Pancreas (tissue), 10 donors: ENCODE results near the gene SFN. TPM values are rescaled to one million over a fixed set of nuclear protein-coding genes. Genes with fewer than 3 reads are reported as not detected.
A peak's percentile ranks its signal among the peaks of the same experiment; 100 is the strongest.
"Not testable (repeated sequence)": the region's sequence is repeated elsewhere in the genome, so short reads cannot be mapped to it uniquely, and the experiment has no call there.

Experiments
- ATAC-seq, 4 donors: fragments of 200-7000 bp; cut with Tn5 transposase; one replicate each; pipeline versions ENCODE4 v1.8.0 to v1.9.1; 2020; ENCODE audit warnings: mild to moderate bottlenecking in 4 of 4, moderate library complexity in 4 of 4
- DNase-seq, 6 donors: peaks; one replicate each; pipeline ENCODE4 v3.0.0-alpha.2; 2020
- FAIRE-seq: peaks from 2 replicates; lab custom pipeline; 2012; peaks lifted over from hg19 to GRCh38; lab: Jason Lieb, UNC
- H3K27ac ChIP-seq, 4 donors: fragments of 200-600 bp; sonication (generic); 1 replicate in 3 of 4; 2 replicates in 1 of 4; pipeline versions ENCODE4 v1.5.0 to v1.8.0; 2020
- H3K27me3 ChIP-seq, 4 donors: fragments of 200-600 bp; one replicate each; pipeline ENCODE4 v1.8.0; 2021
- H3K36me3 ChIP-seq, 3 donors: fragments of 200-600 bp; sonication (generic) in 1 of 3; one replicate each; pipeline versions ENCODE4 v1.5.0 to v1.8.0; 2020 to 2021
- H3K4me1 ChIP-seq, 3 donors: fragments of 200-600 bp; one replicate each; pipeline ENCODE4 v1.8.0; 2021
- H3K4me3 ChIP-seq, 4 donors: fragments of 200-600 bp; sonication (generic) in 2 of 4; one replicate each; pipeline versions ENCODE4 v1.5.0 to v1.8.0; 2020 to 2021
- H3K9me3 ChIP-seq, 4 donors: fragments of 200-600 bp; one replicate each; pipeline ENCODE4 v1.8.0; 2021
- WGBS, 2 donors: extraction: QIAGEN DNeasy Blood & Tissue Kit; methylation state at CpG; one replicate each; pipeline ENCODE4 v1.1.7; 2013; 5-methylcytosine and 5-hydroxymethylcytosine counted together
- intact Hi-C, 3 donors: fragments of 100-400 bp; cut with DNase I; formaldehyde crosslinking; loops; one replicate each; pipeline versions ENCODE4 v1.11.1 to v1.14.2; 2022
- polyA plus RNA-seq, 2 donors: library from polyadenylated mRNA; stranded (reverse); fragments of 200-250 nt; gene quantifications; one replicate each; pipeline ENCODE4 v1.2.3, GENCODE V29; 2013
- total RNA-seq, 6 donors: library from RNA; stranded (reverse); fragmentation: NEBNext Ultra II Directional in 4 of 6; extraction: Animal tissue kit (Norgen Biotek cat#: 25700) in 4 of 6; gene quantifications; one replicate each; pipeline versions ENCODE4 v1.2.1 to v1.2.4, GENCODE V29; 2021 to 2023
- TF ChIP-seq, protein P1 (sequence below), 4 donors: fragments of 200-600 bp; sonication (generic) in 3 of 4; IDR thresholded peaks; one replicate each; pipeline versions ENCODE4 v1.5.0 to v1.8.0; 2021; ENCODE audit warnings: antibody characterized with exemption in 4 of 4
- donor health status: healthy with polysubstance abuse.
- donor health status: DM: no; HTN: no; CAD: no; lungs with moderate emphysema.
- donor health status: DM: no; HTN: no; CAD: no.
- donor health status: control.
- donor health status: control.
- donor health status: Bipolar disorder and iron deficiency.
- donor health status: DM: yes; HTN: yes; CAD: no.
- donor health status: DM: no; HTN: no; CAD: no.
- donor health status: DM: no; HTN: no; CAD: no.
- donor health status: DM: yes; HTN: yes; CAD: no.

The SFN gene
- total and polyA plus RNA-seq, 8 donors = 0.28 to 1.8 (median 0.77) TPM; not detected in 1

DNA sequence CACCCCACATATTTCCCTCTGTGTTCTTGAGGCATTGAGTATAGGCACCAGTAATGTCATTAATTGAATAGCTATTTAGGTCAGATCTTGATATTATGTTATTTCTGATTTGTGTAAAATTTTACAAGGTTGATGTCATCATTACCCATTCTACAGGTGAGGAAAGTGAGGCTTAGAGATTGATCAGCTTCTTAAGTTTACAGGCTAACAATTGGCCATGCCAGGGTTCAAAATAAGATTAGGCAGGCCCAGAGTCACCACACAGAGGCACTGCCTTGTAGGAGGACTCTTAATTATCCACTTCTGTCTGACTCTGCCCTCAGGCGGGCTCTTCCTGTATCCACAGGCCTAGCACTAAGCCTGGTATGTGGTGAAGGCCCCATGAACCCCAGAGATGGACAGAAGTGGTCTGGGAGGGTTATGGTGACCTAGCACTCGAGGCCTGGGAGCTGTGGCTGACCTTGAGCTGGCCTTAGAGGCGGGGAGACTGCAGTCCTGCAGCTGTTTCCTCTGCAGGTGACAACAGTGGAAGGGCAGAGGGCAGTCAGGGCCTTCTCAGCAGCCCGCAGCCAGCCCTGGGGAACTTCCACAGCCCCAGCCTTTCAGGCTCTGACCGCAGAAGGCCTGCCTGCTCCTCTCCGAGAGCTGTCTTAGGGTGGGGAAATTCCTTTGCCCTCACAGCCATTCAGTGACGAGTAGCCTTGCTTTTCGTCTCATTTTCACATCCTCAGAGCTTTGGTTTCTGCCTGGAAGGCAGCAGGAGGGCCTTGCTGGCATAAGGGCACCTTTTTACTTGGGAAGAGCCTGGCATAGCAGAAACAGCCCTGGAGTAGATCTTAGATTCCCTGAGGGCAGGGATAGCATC lies 24.2 kb upstream of the SFN start:
- Histone ChIP-seq H3K4me3 (no peak overlapping the region), H3K27me3 (no peaks in the 10 kb centered on the region), H3K27ac (no peak overlapping the region), H3K9me3 (no peaks in the 10 kb centered on the region), H3K36me3 (peaks cover 0 to 9% (median 0%) of the 10 kb centered on the region in 3 donors), H3K4me1 (no peaks in the 10 kb centered on the region)
- peak in 1 of 4 donors; percentile 41 for ATAC-seq
- 73 to 84% methylated on average over 8 of the region's 8 CpGs for WGBS, 2 donors
- DNase-seq = no peak
- intact Hi-C loops = no loop called here
- TF ChIP-seq, protein P1, sequence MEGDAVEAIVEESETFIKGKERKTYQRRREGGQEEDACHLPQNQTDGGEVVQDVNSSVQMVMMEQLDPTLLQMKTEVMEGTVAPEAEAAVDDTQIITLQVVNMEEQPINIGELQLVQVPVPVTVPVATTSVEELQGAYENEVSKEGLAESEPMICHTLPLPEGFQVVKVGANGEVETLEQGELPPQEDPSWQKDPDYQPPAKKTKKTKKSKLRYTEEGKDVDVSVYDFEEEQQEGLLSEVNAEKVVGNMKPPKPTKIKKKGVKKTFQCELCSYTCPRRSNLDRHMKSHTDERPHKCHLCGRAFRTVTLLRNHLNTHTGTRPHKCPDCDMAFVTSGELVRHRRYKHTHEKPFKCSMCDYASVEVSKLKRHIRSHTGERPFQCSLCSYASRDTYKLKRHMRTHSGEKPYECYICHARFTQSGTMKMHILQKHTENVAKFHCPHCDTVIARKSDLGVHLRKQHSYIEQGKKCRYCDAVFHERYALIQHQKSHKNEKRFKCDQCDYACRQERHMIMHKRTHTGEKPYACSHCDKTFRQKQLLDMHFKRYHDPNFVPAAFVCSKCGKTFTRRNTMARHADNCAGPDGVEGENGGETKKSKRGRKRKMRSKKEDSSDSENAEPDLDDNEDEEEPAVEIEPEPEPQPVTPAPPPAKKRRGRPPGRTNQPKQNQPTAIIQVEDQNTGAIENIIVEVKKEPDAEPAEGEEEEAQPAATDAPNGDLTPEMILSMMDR (IDR thresholded peaks at IDR 0.05) = no peak
- no peak for FAIRE-seq

DNA sequence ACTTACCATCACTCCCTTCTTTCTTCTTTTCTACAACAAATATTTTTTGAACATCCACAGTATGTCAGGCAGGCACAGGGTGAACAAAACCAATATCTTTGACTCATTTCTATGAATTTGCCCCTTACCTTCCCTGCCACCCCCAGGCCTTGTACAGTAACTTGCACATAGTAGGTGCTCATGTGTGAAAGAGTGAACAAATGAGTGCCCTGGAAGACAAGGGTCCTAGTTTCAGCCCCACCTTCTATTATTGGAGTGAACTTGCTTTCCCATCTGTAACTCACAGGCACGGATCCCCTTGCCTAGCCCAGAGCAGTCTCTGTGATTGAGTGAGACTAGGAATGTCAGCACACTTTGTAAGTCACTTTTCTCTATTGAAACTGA lies 23.6 kb upstream of the SFN start:
- DNase-seq (no peak), FAIRE-seq (no peak), ATAC-seq (no peak)
- Histone ChIP-seq H3K36me3 (peaks cover 0 to 3% (median 0%) of the 10 kb centered on the region in 3 donors), H3K4me1 (no peaks in the 10 kb centered on the region), H3K27ac (no peak overlapping the region), H3K9me3 (no peaks in the 10 kb centered on the region), H3K27me3 (no peaks in the 10 kb centered on the region), H3K4me3 (no peak overlapping the region)
- TF ChIP-seq, protein P1 (IDR thresholded peaks at IDR 0.05) = no peak
- 84 to 93% methylated on average over 1 of the region's 1 CpG for WGBS, 2 donors
- intact Hi-C loops = no loop called here

- TF ChIP-seq, protein P1 (IDR thresholded peaks at IDR 0.05) = no peak
- DNase-seq = no peak
- intact Hi-C loops = no loop called here
- Histone ChIP-seq H3K27ac (no peak overlapping the region), H3K9me3 (no peaks in the 10 kb centered on the region), H3K4me1 (no peaks in the 10 kb centered on the region), H3K4me3 (no peak overlapping the region), H3K27me3 (no peaks in the 10 kb centered on the region), H3K36me3 (no peaks in the 10 kb centered on the region)
- 85 to 87% methylated on average over 6 of the region's 6 CpGs for WGBS, 2 donors
- no peak for ATAC-seq
- no peak for FAIRE-seq
Measured at GRCh38 chr1:26839779-26840178, 23.2 kb upstream of the SFN start.

- Histone ChIP-seq H3K4me3 (no peak overlapping the region), H3K27ac (no peak overlapping the region), H3K36me3 (peaks cover 0 to 8% (median 5%) of the 10 kb centered on the region in 3 donors), H3K27me3 (no peaks in the 10 kb centered on the region), H3K4me1 (no peaks in the 10 kb centered on the region), H3K9me3 (no peaks in the 10 kb centered on the region)
- TF ChIP-seq, protein P1 (IDR thresholded peaks at IDR 0.05) = no peak
- DNase-seq = no peak
- WGBS, 2 donors = 91 to 94% methylated on average over 13 of the region's 13 CpGs
- ATAC-seq = no peak
- intact Hi-C loops = no loop called here
- FAIRE-seq = no peak
Measured at GRCh38 chr1:26844424-26845196, 18.3 kb upstream of the SFN start.

GRCh38 chr1:26847826-26848225 lies 15.1 kb upstream of the SFN start:
- WGBS, 2 donors = 87 to 92% methylated on average over 6 of the region's 6 CpGs
- H3K27ac ChIP-seq, intact Hi-C loops, H3K4me1 ChIP-seq, ATAC-seq, DNase-seq, H3K4me3 ChIP-seq, FAIRE-seq, H3K27me3 ChIP-seq, H3K9me3 ChIP-seq: not testable (repeated sequence)
- H3K36me3 ChIP-seq = peaks cover 0 to 23% (median 12%) of the 10 kb centered on the region in 3 donors
